ENCODE measurements around the gene CORIN.
"Not testable (repeated sequence)": the region's sequence is repeated elsewhere in the genome, so short reads cannot be mapped to it uniquely, and the experiment has no call there.

The CORIN gene

GRCh38 chr4:47776353-47776752 lies 61.5 kb downstream of the CORIN start:
- no peak for DNase-seq (ENCODE audit: low read depth in 2 of 2, low spot score in 1 of 2)

- DNase-seq (ENCODE audit: low read depth in 2 of 2, low spot score in 1 of 2), result no peak
Measured at GRCh38 chr4:47774079-47774478, 63.8 kb downstream of the CORIN start.

- no peak for DNase-seq (ENCODE audit: low read depth in 2 of 2, low spot score in 1 of 2)
Measured at GRCh38 chr4:47771020-47771419, 66.8 kb downstream of the CORIN start.

GRCh38 chr4:47767956-47768355 lies 69.9 kb downstream of the CORIN start:
- DNase-seq (ENCODE audit: low read depth in 2 of 2, low spot score in 1 of 2), result not testable (repeated sequence)

- no peak for DNase-seq (ENCODE audit: low read depth in 2 of 2, low spot score in 1 of 2)
Measured at GRCh38 chr4:47763279-47763678, 74.6 kb downstream of the CORIN start.

- no peak for DNase-seq (ENCODE audit: low read depth in 2 of 2, low spot score in 1 of 2)
Measured at GRCh38 chr4:47762376-47763266, 75.2 kb downstream of the CORIN start.

GRCh38 chr4:47753316-47753715 lies 84.6 kb downstream of the CORIN start:
- not testable (repeated sequence) for DNase-seq (ENCODE audit: low read depth in 2 of 2, low spot score in 1 of 2)

- no peak for DNase-seq (ENCODE audit: low read depth in 2 of 2, low spot score in 1 of 2)
Measured at GRCh38 chr4:47752214-47752613, 85.7 kb downstream of the CORIN start.

- no peak for DNase-seq (ENCODE audit: low read depth in 2 of 2, low spot score in 1 of 2)
Measured at GRCh38 chr4:47750788-47751187, 87.1 kb downstream of the CORIN start.

- DNase-seq (ENCODE audit: low read depth in 2 of 2, low spot score in 1 of 2), result no peak
Measured at GRCh38 chr4:47749858-47750257, 88.0 kb downstream of the CORIN start.

GRCh38 chr4:47749060-47749459 lies 88.8 kb downstream of the CORIN start:
- DNase-seq (ENCODE audit: low read depth in 2 of 2, low spot score in 1 of 2), result no peak

GRCh38 chr4:47747846-47748494 lies 89.9 kb downstream of the CORIN start:
- DNase-seq (ENCODE audit: low read depth in 2 of 2, low spot score in 1 of 2), result no peak

GRCh38 chr4:47747211-47747610 lies 90.7 kb downstream of the CORIN start:
- DNase-seq (ENCODE audit: low read depth in 2 of 2, low spot score in 1 of 2), result no peak

- DNase-seq (ENCODE audit: low read depth in 2 of 2, low spot score in 1 of 2), result no peak
Measured at GRCh38 chr4:47746122-47746521, 91.7 kb downstream of the CORIN start.

GRCh38 chr4:47744843-47745382 lies 93.0 kb downstream of the CORIN start:
- no peak for DNase-seq (ENCODE audit: low read depth in 2 of 2, low spot score in 1 of 2)

- no peak for DNase-seq (ENCODE audit: low read depth in 2 of 2, low spot score in 1 of 2)
Measured at GRCh38 chr4:47744253-47744652, 93.6 kb downstream of the CORIN start.

- no peak for DNase-seq (ENCODE audit: low read depth in 2 of 2, low spot score in 1 of 2)
Measured at GRCh38 chr4:47741200-47741599, 96.7 kb downstream of the CORIN start.

GRCh38 chr4:47737326-47737725 lies 100.5 kb downstream of the CORIN start:
- no peak for DNase-seq (ENCODE audit: low read depth in 2 of 2, low spot score in 1 of 2)

- DNase-seq (ENCODE audit: low read depth in 2 of 2, low spot score in 1 of 2), result no peak
Measured at GRCh38 chr4:47736555-47736954, 101.3 kb downstream of the CORIN start.

GRCh38 chr4:47736146-47736545 lies 101.7 kb downstream of the CORIN start:
- no peak for DNase-seq (ENCODE audit: low read depth in 2 of 2, low spot score in 1 of 2)

GRCh38 chr4:47733302-47734175 lies 104.3 kb downstream of the CORIN start:
- DNase-seq (ENCODE audit: low read depth in 2 of 2, low spot score in 1 of 2), result no peak

All from stimulated activated CD8-positive, alpha-beta memory T cell treated with anti-CD3 and anti-CD28 coated beads, Interleukin-4, amount 100 ng/mL, for 1 hour (primary cell).